GM03348 (cell line): ENCODE data around the gene TEX30.
A peak's percentile ranks its signal among the peaks of the same experiment; 100 is the strongest.
"Not testable (repeated sequence)": the region's sequence is repeated elsewhere in the genome, so short reads cannot be mapped to it uniquely, and the experiment has no call there.

ENCODE experiments used
- DNase-seq: peaks from one replicate; pipeline ENCODE4 v3.0.0; 2012; ENCODE audit warnings: low spot score

TEX30 gene

DNA sequence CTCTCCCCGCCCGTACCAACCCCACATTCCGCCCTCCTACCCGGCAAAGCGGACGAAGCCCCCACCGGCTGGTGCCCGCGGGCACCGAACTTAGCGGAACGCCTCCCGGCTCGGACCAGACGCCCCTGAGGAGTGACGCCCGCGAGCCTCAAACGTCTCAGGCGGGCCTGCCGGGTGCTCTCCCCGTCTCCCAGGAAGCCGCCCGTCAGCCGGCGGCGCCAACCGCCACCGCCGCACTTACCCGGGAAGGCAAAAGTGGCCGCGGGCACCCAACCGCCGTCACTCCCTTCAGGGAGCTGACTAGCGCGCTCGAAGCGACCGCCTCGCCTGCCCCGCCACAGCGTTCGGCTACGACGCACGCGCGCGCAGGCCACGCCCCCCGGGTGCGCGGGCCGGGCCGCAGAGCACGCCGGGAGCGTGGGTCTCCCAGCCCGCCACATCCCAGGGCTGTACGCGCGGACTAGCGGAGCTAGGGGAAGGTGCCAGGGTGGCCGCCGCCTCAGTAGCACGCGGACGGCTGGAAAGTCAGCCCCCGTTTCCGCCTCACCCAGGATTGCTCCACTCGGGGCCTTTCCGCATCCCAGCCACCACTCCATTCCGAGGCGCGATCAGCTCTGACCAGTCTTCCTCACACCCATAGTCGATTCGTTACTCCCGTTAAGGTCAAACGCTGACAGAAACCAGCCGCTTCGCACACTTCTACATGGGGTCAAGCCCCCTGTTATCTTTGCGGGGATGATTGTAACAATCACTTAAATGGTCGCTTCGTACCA is at the start of gene TEX30:
Gene TEX30 (minus strand): TSS at position 346 of the 773 bp plus-strand sequence. CDS start 3,760 bp downstream, outside the sequence.
- peak; percentile 96 for DNase-seq

DNA sequence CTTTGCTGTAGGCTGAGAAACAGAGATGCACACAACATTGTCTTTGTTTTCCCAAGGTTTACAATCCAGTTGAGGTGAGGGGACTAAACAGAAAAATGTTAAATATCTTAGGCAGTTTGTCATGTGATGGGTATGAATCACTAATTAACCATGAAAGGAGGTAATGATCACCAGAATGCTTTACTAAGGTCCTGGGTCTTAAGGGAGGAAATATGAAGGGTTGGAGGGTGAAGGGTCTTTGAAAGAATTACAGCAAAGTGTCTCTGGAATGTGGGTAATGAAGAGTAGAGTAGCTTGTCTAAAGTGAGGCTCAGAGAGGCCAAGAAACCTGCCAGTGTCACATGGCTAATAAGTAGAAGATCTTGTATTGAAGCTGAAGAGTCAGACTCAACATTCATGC is 44.3 kb upstream of the TEX30 start:
- DNase-seq, result no peak

DNA sequence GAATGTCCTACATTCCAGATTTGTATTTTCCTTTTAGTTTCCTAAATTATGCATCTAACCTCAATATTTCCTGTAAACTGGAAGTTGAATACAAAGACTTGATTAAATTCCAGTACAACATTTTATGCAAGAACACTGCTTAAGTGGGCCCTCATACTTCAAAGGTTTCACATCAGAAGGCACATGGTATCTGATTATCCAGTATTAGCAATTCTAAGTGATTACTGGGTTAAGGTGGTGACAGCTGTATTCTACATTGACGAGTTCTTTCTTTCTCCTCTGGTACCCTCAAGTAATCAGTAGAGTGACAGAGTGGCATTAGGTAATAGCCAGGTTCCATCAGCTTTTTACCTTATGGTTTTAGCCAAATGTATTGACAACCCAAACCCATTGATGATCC is 43.7 kb upstream of the TEX30 start:
- DNase-seq, result no peak

DNA sequence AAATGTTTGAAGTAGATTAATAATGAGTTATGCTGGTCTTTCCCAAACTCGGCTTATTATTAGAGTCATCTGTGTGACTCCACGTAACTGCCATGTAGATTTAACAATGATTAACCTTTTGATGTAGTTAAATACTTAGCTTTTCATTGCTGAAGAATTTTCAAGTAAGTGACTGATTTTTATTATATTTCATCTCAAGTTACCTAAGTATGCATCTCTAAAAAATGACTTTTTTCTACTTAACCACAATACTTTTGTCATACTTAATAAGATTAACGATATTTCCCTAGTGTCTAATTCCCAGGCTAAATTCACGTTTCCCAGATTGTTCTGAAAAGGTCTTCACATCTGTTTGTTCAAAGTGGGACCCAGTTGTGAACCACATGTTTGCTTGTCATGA is 43.1 kb upstream of the TEX30 start:
- DNase-seq, result no peak

DNA sequence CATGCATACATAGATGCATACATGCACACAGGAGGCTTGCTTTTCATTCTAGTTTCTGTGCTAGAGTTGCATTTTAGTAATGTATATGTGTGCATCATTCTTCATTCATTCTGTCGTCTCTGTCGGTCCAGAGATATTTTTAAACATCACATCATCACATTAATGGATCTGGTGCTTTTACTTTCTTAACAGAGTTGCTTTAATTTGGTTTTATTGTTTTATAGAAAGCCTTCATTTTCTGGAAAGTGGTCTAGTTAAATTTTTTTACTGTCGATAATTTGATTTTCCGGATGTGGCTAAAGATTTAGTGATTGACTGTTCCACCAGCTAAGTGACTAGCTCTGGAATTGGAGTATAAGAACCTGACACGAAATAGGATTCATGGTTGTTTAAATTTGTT is 42.2 kb upstream of the TEX30 start:
- no peak for DNase-seq

DNA sequence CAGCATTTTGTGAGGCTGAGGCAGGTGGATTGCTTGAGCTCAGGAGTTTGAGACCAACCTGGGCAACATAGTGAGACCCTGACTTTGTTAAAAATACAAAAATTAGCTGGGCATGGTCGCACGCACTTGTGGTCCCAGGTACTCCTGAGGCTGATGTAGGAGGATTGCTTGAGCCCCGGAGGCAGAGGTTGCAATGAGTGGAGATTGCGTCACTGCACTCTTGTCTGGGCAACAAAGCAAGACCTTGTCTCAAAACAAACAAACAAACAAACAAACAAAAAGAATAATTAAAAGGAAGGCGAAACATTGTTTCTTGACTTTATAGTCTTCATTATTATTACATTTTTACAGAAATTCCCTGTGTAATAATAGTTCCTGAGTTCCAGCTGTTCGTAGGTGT is 41.2 kb upstream of the TEX30 start:
- DNase-seq, result no peak

DNA sequence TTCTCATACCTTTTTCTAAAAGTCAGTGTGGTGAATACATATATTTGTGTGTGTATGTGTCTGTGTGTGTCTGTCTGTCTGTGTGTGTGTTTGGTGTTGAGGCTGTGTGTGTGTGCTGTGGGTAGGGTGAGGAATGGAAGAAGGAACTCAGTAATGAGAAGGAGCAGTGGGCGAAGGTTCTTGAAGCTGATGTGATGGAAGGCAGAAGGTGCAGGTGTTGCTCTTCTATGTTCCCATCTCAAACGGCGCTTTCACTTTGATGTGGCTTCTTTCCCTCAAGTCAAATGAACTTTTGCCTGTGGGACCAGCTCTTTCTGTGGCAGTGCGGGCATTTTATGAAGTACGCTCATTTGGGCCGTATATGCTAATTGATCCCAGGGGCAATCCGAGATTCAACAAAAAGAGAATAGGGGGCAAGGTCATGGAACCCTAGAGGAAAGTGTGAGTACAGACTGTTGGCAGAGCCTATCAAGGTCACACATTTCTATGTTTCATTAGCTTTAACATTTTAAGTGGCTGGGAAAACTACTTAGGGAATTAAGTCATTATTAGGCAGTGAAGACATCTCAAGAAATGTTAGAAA is 40.5 kb upstream of the TEX30 start:
- no peak for DNase-seq

DNA sequence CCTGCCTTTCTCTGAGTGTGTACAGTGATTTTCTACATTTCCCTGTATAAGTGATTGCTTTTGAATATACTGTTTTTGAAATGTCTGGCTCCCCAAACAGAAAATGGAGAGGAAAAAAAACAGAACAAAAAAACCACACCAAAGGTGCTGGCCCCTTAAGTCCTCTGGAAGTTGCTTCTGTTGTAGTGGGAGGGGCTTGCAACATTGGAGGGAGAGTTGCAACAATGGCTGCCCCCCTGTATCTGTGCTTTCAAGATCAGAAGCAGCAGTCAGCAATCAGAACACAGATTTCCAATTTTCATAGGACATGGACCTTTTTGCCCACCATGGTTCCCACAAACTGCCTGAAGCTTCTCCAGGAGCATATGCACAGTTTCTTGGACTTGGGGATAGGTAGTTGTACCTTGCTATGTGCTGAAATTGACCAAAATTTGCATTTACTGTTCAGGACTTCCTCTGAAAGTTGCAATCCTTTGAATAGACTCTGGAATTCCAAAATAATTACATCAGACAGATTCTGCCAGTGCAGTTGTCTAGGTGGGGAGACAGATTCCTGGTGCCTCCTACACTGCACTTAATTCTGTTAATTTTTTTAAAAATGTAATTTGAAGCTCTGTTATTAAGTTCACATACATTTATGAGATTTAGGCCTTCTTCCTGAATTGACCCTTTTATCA is 39.2 kb upstream of the TEX30 start:
- peak; percentile 50 for DNase-seq

DNA sequence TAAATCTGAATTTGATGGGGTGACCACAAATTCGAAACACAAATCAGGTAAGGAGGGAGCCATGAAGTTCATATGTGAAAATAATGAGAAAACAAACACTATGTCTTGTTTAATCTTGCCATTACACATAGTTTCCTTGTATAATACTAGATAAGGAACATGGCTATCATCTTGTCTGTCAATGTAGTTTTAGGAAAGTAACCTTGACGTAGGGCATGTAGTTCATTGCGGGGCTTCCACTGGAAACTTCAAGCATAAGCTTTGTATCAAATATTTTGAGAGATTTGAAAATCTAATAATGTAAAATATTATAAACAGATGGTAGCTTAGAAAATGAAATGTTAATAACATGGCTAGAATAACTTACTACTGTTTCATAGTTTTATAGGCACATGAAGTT is 34.1 kb upstream of the TEX30 start:
- DNase-seq, result no peak

DNA sequence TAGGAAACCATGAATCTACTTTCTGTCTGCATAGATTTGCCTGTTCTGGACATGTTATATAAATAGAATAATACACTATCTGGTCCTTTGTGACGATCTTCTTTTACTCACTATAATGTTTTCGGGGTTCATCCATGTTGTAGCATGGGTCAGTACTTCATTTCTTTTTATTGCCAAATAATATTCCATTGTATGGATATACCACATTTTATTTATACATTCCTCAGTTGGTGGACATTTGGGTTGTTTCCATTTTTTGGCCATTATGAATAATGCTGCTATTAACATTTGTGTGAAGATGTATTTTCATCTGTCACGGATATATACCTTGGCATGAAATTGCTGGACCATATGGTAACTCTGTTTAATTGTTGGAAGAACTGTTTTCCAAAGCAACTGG is 32.1 kb upstream of the TEX30 start:
- no peak for DNase-seq

DNA sequence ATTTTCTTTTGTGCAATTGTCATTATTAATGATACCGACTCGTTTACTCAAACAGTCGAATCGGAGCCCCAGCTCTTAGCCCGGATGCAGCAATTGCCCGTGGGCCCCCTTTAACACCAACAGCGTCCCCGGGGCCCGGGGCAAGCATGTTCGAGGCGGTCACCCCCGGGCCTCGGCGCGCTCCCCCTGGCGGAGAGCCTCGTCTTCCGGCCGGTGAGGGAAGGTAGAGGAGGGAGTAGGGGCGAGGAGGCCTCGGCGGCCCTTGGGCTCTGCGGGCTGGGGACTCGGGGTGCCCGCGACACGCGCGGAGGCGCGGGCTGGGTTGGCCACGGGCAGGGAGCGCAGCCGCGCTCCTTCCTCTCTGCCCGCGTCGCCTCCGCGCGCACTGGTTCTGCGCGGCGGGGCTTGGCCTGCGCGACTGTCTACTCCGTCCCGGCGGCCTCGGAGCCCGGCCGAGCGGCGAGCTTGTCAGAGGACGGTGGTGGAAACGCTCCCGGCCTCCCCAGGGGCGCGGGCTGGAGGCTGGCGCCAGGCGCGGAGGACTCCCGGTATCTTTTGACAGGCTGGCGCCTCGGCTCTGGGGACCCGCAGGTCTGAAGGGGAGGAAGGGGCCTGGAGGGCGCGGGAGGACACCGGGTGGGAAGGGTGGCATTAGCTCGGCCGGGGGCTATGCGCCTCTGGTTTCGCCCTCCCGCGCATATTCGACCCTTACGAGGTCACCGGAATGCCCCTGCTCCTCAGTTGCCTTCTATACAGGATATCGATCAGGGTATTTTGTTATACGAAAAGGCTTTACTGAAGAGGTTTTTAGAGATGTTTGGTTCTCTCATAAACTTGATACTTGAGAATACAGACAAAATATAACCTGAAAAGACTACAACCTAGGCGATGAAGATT is 26.8 kb upstream of the TEX30 start:
- peak; percentile 93 for DNase-seq

DNA sequence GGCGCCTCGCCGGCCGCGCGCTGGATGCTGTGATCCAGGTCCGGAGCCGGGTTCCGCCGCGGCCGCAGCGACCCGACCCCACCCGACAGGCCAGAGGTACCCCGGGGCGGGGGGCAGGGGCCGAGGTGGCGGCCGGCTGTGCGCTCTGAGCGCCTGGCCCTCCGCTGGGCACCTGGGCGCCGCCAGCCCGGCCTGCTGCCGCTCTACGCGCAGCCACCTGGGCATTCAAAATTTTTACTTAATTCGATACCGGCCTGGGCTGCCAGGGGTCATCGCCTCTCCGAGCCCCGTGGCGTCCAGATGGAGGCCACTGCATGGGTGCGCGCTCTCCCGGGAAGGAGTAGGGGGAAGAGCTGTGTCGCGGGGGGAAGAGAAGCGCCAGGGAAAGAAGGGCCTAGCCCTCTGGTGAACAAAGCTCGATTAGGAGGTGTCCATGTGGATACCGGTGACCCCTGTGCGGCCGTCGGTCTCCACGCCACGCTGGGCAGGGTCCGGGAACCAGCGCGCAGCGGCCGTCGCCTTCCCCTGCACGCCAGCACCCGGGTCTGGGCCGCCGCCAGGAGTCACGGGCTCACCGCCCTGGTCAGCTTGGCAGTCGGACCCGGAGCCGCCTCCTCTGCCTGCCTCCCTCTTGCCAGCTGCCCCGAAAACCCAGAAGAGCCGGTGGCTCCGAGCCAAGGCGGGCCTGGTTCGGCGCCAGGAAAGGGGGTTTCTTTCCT is 26.0 kb upstream of the TEX30 start:
- DNase-seq, result peak; percentile 55

DNA sequence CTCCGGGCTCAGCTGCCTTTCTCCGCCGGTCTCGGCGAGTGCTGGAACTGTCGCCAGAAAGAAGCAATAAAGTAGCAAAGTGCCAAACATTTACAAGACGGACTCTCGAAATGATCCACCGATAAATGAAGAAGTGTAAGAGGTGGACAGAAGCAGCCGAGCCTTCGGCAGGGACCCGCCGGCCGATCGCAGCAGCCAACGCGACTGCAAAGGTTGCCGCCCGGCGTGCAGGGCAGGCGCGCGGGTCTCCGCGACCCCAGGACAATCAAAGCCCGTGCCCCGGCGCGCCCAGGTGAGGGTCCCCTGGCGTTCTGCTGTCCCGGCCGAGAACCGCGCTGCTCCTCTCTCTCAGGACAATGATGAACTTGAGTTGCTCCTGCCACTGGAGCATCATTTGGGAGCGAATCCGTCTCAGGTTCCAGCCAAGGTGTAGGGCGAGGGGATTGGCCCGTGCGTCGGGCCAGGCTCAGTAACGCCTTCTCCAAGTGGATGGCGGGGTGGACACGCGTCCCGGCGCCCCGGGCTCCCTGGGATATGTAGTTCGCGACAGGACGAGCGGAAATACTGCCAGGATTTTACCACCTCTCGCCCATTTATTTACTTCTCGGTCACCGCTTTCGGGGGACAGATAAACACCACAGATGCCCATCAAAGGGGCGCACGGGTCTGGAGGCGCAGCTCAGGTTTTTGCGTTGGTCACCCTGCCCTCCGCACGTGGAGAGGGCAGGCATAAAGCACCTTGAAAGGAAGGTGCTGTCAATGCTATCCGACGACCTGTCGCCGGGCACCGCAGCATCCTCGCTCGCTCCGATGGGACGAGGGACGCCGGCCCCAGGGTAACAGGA is 25.2 kb upstream of the TEX30 start, which contains the start of the genes BIVM and POGLUT2:
Gene BIVM (plus strand): TSS at position 539 of the 845 bp plus-strand sequence. CDS start 8,149 bp downstream, outside the sequence.
Gene POGLUT2 (minus strand): TSS at position 396 of the 845 bp plus-strand sequence. CDS start 306 bp downstream, at position 90.
- peak; percentile 96 for DNase-seq

DNA sequence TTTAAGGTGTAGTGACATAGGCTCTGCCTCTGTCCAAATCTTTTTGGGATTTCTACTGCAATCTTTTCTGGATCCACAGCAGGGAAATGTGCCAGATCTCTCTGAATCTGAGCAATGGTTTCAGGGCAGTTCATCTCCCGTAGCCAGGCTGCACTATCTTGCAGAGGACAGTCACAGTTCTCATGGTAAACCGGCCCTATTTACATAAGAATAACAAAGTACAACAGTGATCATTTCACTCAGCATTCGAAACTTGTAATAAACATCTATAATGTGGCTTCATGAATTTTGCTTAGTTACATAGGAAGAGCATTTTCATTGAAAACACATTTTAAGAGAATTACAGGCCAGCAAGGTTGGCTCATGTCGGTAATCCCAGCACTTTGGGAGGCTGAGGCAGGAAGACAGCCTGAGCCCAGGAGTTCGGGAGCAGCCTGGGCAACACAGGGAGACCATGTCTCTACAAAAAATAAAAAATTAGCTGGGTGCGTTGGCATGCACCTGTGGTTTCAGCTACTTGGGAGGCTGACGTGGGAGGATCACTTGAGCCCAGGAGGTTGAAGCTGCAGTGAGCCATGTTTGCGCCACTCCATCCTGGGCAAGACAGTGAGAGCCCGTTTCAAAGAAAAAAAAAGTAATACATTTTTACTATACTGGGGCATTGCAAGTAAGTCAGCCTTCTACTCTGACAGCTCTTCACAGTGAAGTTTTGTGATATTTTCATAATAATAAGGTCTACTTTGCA is 20.2 kb upstream of the TEX30 start:
- no peak for DNase-seq

DNA sequence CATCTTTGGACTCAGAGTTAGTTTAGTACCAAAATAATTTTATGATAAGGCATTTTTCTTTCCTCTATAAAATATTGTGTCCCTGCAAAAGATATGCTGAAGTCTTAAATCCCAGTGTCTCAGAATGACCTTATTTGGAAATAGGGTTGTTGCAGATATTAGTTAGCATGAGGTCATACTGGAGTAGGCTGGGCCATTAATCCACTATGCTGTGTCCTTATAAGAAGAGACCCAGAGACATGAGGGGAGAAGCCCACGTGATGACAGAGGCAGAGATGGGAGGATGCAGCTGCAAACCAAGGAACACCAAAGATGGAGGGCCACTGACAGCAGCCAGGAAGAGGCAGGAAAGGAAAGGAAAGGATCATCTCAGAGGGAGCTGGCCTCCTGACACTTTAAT is 18.8 kb upstream of the TEX30 start:
- no peak for DNase-seq

DNA sequence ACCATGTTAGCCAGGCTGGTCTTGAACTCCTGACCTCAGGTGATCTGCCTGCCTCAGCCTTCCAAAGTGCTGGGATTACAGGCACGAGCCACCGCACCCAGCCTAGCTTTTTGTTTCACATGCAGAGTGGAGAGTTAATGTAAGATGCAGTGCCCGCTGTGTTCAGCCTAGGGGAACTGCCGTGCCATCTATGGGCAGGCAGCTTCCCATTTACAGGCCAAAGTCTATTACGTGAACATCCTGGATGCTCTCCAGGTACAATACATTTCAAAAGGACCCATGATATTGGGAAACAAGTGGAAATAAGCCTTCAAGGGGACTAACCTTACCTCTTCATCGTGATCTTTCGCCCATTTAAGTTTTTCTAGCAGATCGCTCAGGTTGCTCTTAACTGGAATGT is 15.1 kb upstream of the TEX30 start:
- no peak for DNase-seq

DNA sequence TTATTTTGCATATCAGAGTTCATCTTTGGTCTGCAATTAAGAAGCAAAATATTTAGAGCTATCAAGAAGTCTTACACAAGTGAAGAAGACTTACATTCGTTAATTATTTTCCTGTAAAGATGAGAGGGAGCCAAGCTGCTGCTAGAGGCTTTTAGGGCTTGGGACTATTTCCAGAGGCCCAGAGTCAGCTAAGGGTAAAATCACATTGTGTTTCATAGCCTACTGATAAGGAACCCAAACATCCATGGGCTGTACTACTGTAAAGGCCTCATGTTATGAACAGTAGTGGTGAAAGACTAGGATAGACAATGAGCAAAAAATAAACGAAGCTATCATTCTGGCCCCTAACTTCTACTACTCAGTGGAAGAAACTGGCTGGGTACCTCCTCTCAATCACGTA is 10.9 kb upstream of the TEX30 start:
- no peak for DNase-seq

DNA sequence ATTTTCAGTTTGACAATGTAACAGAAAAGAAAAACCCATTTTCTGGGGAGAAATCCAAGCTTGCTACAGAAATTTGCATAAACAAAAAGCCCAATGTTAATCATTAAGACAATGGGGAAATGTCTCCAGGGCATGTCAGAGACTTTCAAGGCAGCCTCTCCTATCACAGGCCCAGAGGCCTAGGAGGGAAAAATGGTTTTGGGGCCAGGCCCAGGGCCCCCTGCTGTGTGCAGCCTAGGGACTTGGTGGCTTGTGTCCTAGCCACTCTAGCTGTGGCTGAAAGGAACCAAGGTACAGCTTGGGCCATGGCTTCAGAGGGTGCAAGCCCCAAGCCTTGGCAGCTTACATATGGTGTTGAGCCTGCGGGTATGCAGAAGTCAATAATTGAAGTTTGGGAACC is 8.0 kb upstream of the TEX30 start:
- no peak for DNase-seq

DNA sequence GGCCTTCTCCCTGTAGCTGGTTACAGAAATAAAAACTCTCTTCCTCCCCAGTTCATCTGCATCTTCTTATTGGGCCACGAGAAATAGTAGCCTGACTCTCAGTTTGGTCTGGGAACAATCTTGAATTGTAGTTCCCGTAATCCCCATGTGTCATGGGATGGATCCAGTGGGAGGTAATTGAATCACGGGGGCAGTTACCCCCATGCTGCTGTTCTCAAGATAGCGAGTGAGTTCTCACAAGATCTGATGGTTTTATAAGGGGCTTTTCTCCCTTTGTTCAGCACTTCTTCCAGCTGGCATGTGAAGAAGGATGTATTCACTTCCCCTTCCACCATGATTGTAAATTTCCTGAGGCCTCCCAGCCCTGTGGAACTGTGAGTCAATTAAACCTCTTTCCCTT is 7.1 kb upstream of the TEX30 start:
- not testable (repeated sequence) for DNase-seq
